GM18951 (cell line): ENCODE data around the gene CNEP1R1.
"Not testable (repeated sequence)": the region's sequence is repeated elsewhere in the genome, so short reads cannot be mapped to it uniquely, and the experiment has no call there.

Experiments
- POLR2A ChIP-seq: IDR thresholded peaks from 4 replicates; pipeline ENCODE4 v1.6.1; 2011; ENCODE audit warnings: mild to moderate bottlenecking; ENCODE audit not compliant: insufficient read length, insufficient read depth; ENCODE audit errors: extremely low read depth
- in situ Hi-C: fragments of 300-500 bp; cut with MboI; formaldehyde crosslinking; loops from one replicate; pipeline ENCODE4 v1.12.0; 2022; ENCODE audit warnings: low sequenced_read_pairs, mixed read lengths, inconsistent platforms; ENCODE audit not compliant: unreplicated experiment

CNEP1R1 gene

DNA sequence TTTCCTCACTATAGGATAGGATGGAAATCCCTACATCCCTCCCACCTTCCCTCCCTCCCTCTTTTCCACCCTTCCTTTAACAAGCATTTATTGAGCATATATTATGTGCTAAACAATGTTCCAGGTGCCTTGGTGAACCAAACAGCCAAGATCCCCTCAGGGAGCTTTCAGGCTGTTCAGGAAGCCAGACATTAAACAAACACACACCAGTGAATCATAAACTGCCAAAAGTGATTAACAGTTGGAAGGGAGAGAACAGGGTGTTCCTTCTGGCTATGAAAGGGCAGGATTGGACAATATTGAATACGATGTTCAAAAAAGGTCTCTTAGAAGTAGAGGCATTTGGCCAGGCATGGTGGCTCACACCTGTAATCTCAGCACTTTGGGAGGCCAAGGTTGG, 22.8 kb upstream of the CNEP1R1 start:
- TF ChIP-seq POLR2A, result no peak
- in situ Hi-C loops, result no loop called here

DNA sequence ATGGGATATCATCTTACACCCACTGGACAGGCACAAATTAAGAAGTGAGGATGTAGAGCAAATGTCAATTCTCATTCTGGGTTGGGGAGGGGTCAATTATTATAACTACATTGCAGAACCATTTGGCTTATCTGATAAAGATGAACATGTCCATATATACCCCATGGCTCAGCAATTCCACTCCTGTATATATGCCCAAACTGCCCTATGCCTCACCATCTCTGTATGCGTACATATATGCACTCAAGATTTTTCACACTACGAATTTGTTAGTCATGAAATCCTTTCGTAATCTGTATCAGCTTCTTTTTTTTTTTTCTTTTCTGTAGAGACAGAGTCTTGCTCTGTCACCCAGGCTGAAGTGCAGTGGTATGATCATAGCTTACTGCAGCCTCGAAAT, 20.8 kb upstream of the CNEP1R1 start:
- TF ChIP-seq POLR2A, result no peak
- in situ Hi-C loops, result no loop called here

DNA sequence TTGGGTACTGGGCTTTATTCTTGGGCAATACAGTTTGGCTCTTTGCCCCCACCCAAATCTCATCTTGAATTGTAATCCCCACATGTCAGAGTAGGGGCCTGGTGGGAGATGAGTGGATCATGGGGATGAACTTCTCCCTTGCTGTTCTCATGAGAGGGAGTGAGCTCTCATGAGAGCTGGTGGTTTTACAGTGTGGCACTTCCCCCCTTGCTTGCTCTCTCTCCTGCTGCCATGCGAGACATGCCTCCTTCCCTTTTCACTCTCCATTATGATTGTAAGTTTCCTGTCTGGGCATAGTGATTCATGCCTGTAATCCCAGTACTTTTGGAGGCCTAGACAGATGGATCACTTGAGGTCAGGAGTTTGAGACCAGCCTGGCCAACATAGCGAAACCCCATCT, 18.1 kb upstream of the CNEP1R1 start:
- no peak for TF ChIP-seq POLR2A
- in situ Hi-C loops, result no loop called here

DNA sequence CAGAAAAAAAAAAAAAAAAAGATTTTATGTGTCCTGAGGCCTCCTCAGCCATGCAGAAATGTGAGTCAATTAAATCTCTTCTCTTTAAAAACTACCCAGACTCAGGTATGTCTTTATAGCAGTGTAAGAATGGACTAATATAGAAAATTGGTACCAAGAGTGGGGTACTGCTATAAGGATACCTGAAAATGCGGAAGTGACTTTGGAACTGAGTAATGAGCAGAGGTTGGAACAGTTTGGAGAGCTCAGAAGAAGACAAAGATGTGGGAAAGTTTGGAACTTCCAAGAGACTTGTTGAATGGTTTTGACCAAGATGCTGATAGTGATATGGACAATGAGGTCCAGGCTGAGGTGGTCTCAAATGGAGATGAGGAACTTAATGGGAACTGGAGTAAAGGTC, 17.3 kb upstream of the CNEP1R1 start:
- TF ChIP-seq POLR2A, result no peak
- in situ Hi-C loops, result no loop called here

DNA sequence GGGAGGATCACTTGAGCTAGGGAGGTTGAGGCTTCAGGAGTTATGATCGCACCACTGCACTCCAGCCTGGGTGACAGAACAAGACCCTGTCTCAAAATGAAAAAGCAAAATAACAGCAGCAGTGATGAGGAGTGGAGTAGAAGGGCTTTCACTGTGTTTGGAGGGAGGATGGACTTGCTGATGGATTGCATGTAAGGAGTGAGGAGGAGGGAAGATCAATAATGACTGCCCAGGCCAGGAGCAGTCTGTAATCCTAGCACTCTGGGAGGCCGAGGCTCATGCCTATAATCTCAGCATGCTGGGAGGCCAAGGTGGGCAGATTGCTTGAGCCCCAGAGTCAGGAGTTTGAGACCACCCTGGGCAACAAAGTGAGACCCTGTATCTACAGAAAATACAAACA, 14.8 kb upstream of the CNEP1R1 start:
- in situ Hi-C loops, result no loop called here
- no peak for TF ChIP-seq POLR2A

DNA sequence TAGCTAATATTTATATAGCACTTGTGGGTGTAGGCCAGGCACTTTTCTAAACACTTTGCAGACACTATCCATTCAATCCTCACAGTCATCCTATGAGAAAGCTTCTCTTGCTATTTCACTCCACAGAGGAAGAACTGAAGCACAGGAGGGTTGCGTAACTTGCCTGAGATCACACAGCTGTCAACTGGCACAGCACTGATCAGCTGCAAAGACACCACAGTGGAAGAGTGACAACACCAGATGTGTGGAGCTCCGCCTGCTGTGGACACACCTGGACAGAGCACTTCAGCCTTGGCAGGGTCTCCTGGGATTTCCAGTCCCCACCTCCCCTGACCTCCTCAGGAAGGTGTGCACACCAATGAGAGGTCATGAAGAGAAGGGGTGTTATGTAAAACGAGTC, 13.3 kb upstream of the CNEP1R1 start:
- in situ Hi-C loops, result no loop called here
- no peak for TF ChIP-seq POLR2A

DNA sequence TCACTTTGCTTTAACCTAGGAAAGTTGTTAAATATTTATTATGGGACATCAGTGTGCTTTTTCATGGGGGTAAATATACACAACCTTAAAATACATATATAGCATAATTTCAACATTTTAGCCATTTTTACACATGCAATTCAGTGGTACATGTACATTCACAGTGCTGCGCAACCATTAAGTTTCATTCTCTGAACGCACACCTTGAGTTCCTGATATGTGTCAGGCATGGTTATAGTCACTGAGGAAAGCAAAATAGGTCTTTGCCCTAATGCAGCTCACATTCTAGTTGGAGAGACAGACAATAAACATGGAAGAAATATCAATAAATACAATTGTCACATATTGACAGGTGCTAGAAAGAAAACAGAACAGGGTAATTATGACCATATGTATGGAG, 12.8 kb upstream of the CNEP1R1 start:
- no peak for TF ChIP-seq POLR2A
- in situ Hi-C loops, result no loop called here

DNA sequence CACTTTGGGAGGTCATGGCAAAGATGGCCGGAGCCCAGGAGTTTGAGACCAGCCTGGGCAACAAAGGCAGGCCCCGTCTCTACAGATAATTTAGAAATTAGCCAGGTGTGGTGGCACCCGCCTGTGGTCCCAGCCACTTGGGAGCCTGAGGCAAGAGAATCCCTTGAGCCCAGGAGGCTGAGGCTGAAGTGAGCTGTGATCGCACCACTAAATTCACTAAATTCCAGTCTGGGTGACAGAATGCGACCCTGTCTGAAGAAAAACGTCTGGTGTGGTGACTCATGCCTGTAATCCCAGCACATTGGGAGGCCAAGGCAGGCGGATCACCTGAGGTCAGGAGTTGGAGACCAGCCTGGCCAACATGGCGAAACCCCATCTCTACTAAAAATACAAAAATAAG, 10.8 kb upstream of the CNEP1R1 start:
- in situ Hi-C loops, result not testable (repeated sequence)

DNA sequence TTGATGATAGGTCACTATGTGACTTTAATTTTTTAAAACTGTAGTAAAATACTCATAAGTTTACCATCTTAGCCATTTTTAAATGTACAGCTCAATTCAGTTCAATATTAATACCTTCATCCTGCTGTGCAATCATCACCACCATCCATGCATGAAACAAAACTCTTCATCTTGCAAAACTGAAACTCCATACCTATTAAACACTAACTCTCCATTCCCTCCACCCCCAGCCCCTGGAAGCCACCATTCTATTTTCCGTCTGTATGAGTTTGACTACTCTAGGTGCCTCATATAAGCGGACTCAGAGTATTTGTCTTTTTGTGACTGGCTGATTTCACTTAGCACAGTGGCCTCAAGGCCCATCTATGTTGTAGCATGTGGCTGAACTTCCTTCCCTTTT, 9.4 kb upstream of the CNEP1R1 start:
- TF ChIP-seq POLR2A, result no peak
- in situ Hi-C loops, result no loop called here

DNA sequence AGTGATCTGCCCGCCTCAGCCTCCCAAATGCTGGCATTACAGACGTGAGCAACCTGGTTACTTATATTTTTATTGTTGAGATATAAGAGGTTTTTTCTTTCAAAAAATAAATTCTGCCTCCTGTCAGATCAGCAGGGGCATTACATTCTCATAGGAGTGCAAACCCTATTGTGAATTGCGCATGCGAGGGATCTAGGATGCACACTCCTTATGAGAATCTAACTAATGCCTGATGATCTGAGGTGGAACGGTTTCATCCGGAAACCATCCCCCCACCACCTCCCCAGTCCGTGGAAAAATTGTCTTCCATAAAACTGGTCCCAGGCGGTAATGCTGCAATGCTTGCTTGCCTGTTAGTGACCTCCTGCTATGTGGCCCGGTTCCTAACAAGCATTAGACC, 7.5 kb upstream of the CNEP1R1 start:
- in situ Hi-C loops, result no loop called here
- no peak for TF ChIP-seq POLR2A

DNA sequence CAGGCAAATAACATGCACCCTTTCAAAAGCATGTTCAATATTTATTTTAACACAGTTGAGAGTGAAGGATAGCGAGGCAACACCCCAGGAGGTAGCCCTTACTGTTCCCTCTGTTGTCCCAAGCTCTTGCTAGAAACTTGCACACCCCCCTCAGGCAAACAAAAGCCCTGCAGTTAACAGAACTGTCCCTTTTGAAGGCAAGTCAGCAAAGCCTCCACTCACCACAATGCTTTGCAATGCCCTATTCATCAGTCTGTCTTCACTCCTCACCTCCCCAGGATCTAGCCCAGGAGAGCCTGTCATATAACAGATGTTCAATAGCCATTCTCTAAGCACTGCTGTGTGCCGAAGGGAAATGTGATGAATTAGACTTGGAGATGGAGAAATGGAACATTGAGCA, 3.5 kb upstream of the CNEP1R1 start:
- in situ Hi-C loops, result no loop called here

DNA sequence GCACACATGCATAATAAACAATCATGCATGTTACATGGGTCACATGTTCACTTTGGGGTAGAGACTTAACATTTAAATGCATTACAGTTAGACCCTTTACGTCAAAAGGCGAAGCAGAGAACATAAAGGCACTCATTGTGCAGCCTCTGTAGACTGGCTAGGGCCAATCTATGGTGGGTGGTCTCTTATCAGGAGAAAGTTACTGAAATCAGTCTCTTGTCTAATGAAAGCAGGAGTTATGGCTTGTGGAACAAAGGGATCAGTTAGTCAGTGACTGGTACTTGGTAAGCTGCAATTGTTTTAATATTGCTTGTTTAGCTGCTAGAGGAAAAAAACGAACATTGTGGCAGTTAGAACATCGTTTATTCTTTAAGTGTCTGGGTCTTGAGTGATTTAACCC, 1.4 kb upstream of the CNEP1R1 start:
- in situ Hi-C loops, result no loop called here
- TF ChIP-seq POLR2A, result no peak

More for the DNA sequence above, 3.5 kb upstream of the CNEP1R1 start:
- TF ChIP-seq POLR2A, result no peak

DNA sequence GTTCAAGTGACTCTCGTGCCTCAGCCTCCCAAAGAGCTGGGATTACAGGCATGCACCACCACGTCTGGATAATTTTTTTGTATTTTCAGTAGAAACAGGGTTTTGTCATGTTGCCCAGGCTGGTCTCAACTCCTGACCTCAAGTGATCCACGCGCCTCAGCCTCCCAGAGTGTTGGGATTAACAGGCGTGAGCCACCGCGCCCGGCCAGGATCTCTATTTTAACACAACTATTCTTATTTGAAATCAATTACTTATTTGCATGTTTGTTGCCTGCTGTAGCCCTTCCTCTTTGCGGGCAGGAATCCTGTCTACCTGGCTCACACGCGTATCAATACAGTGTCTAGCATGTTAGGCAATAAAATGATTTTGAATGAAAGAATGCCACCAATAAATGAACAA, 818 bp upstream of the CNEP1R1 start:
- in situ Hi-C loops, result no loop called here
- no peak for TF ChIP-seq POLR2A

DNA sequence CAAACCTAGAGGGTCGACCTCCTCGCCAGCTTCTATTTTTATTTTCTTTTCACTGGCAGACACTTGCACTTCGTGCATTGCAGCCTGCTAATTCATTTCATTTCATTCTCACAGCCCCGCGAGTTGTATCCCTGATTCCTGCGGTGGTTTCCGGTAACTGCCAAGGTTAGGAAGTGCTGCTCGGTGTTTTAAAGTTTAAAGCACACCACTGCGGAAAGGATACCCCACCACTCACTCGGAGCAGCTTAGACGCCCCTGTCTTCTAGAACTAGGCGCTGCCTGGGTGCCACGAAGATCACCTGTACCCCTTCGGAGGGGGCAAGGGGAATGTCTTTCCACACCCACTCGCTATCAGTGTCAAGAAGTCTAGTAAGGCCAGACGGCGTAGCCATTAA, 509 bp downstream of the CNEP1R1 start:
- in situ Hi-C loops, result no loop called here
- no peak for TF ChIP-seq POLR2A

DNA sequence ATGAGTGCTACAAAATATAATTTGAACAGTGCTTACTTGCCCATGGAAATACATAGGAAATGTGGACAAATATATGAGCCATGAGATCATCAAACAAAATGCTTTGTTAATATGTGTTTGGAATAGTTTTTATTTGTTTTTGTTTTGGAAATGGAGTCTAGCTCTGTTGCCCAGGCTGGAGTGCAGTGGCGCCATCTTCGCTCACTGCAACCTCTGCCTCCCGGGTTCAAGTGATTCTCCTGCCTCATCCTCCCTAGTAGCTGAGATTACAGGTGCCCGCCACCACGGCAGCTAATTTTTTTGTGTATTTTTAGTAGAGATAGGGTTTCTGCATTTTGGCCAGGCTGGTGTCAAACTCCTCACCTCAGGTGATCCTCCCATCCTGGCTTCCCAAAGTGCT, 2.8 kb downstream of the CNEP1R1 start:
- no peak for TF ChIP-seq POLR2A
- in situ Hi-C loops, result no loop called here
